C1 segment of cervical spinal cord (tissue), 14 donors: ENCODE results near the gene PIGBOS1.
A peak's percentile ranks its signal among the peaks of the same experiment; 100 is the strongest.

ENCODE experiments used
- DNase-seq, 14 donors: peaks; one replicate each; lab custom pipeline; 2025; lab: John Stamatoyannopoulos, UW

Gene PIGBOS1

GRCh38 chr15:55267401-55268175, 51.3 kb downstream of the PIGBOS1 start:
- peak in 5 of 14 donors; percentile 1 to 26 (median 3) for DNase-seq
